ENCODE data around the gene SNRPB.

DNA sequence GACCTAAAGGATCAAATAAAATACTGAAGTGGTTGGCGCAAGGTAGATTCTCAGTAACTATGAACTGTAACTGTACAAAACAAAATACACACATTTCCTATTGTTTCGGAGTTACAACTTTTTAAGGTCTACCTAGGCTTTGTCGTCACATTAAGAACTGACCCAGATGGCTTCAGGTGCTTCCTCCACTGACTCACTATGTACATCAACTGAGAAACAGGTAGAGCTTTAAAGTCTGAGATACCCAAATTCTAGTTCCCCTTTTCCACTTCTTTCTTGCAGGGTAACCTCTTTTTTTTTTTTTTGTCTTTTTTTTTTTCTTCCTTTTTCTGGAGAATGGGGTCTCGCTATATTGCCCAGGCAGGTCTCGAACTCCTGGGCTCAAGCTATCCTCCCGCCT, 5.5 kb downstream of the SNRPB start:
- TF ChIP-seq, protein P1, sequence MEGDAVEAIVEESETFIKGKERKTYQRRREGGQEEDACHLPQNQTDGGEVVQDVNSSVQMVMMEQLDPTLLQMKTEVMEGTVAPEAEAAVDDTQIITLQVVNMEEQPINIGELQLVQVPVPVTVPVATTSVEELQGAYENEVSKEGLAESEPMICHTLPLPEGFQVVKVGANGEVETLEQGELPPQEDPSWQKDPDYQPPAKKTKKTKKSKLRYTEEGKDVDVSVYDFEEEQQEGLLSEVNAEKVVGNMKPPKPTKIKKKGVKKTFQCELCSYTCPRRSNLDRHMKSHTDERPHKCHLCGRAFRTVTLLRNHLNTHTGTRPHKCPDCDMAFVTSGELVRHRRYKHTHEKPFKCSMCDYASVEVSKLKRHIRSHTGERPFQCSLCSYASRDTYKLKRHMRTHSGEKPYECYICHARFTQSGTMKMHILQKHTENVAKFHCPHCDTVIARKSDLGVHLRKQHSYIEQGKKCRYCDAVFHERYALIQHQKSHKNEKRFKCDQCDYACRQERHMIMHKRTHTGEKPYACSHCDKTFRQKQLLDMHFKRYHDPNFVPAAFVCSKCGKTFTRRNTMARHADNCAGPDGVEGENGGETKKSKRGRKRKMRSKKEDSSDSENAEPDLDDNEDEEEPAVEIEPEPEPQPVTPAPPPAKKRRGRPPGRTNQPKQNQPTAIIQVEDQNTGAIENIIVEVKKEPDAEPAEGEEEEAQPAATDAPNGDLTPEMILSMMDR (IDR thresholded peaks at IDR 0.05; ENCODE audit: insufficient read depth, low read length, poor library complexity, severe bottlenecking), result no peak
- TF ChIP-seq EZH2phosphoT487 (conservative IDR thresholded peaks at IDR 0.05; ENCODE audit: low read length), result no peak

Data from SU-DHL-6 (cell line).